Mesenchymal stem cell (in vitro differentiated cells and primary cell): ENCODE measurements around the gene KRTAP9-7.

Source experiments
- DNase-seq: peaks from one replicate; pipeline ENCODE4 v3.0.0-alpha.2; 2013
- H2AFZ ChIP-seq: one replicate; pipeline ENCODE4 v1.6.1; 2013; ENCODE audit warnings: low read depth, mild to moderate bottlenecking, control low read depth, inconsistent platforms, low read length, moderate library complexity
- H2AK5ac ChIP-seq: 2 replicates; pipeline ENCODE4 v1.6.1; 2013; ENCODE audit warnings: low read length, moderate library complexity, mild to moderate bottlenecking, inconsistent platforms; ENCODE audit not compliant: severe bottlenecking
- H2BK120ac ChIP-seq: one replicate; pipeline ENCODE4 v1.6.1; 2013; ENCODE audit warnings: low read depth, mild to moderate bottlenecking, inconsistent platforms, low read length, moderate library complexity
- H2BK12ac ChIP-seq, 2 experiments: one replicate each; pipeline ENCODE4 v1.6.1; 2013; ENCODE audit warnings: inconsistent platforms in 2 of 2, low read length in 2 of 2, mild to moderate bottlenecking in 2 of 2, moderate library complexity in 2 of 2, control low read depth in 1 of 2
- H2BK15ac ChIP-seq: one replicate; pipeline ENCODE4 v1.6.1; 2013; ENCODE audit warnings: mild to moderate bottlenecking, low read depth, inconsistent platforms; ENCODE audit not compliant: poor library complexity, severe bottlenecking
- H2BK5ac ChIP-seq: 2 replicates; pipeline ENCODE4 v1.6.1; 2013; ENCODE audit warnings: low read depth, mild to moderate bottlenecking, low read length, control low read depth, inconsistent platforms; ENCODE audit not compliant: poor library complexity, severe bottlenecking
- H3K14ac ChIP-seq, 2 experiments: one replicate each; pipeline ENCODE4 v1.6.1; 2013; ENCODE audit warnings: inconsistent platforms in 2 of 2, low read length in 2 of 2, control low read depth in 1 of 2, mild to moderate bottlenecking in 1 of 2, moderate library complexity in 1 of 2
- H3K18ac ChIP-seq, 2 experiments: one replicate each; pipeline ENCODE4 v1.6.1; 2013; ENCODE audit warnings: inconsistent platforms in 2 of 2, low read length in 2 of 2, control low read depth in 1 of 2, low read depth in 1 of 2, mild to moderate bottlenecking in 1 of 2
- H3K23ac ChIP-seq, 2 experiments: one replicate each; pipeline ENCODE4 v1.6.1; 2013; ENCODE audit warnings: inconsistent platforms in 2 of 2, low read length in 2 of 2, mild to moderate bottlenecking in 2 of 2, moderate library complexity in 2 of 2, control low read depth in 1 of 2
- H3K27ac ChIP-seq: 2 replicates; pipeline ENCODE4 v1.5.1; 2013; ENCODE audit warnings: mild to moderate bottlenecking, moderate library complexity, low read length, control low read depth, inconsistent platforms; ENCODE audit not compliant: poor library complexity, severe bottlenecking
- H3K27me3 ChIP-seq, 2 experiments: 2 replicates each; pipeline versions ENCODE4 v1.6.1 to v1.7.0; 2013; ENCODE audit warnings: low read length in 2 of 2, mild to moderate bottlenecking in 2 of 2, moderate library complexity in 2 of 2, control low read depth in 1 of 2, inconsistent platforms in 1 of 2; ENCODE audit not compliant: control insufficient read depth in 1 of 2, insufficient read depth in 1 of 2
- H3K36me3 ChIP-seq, 2 experiments: 2 replicates each; pipeline versions ENCODE4 v1.6.1 to v1.7.0; 2013; ENCODE audit warnings: low read length in 2 of 2, control low read depth in 1 of 2, inconsistent platforms in 1 of 2, low read depth in 1 of 2, mild to moderate bottlenecking in 1 of 2; ENCODE audit not compliant: insufficient read depth in 2 of 2, control insufficient read depth in 1 of 2
- H3K4ac ChIP-seq, 2 experiments: one replicate each; pipeline ENCODE4 v1.6.1; 2013; ENCODE audit warnings: inconsistent platforms in 2 of 2, low read length in 2 of 2, mild to moderate bottlenecking in 2 of 2, moderate library complexity in 2 of 2, control low read depth in 1 of 2, low read depth in 1 of 2
- H3K4me1 ChIP-seq: 2 replicates; pipeline ENCODE4 v1.6.1; 2013; ENCODE audit warnings: low read depth, low read length, control low read depth; ENCODE audit not compliant: control insufficient read depth, insufficient read depth
- H3K4me2 ChIP-seq: 2 replicates; pipeline ENCODE4 v1.6.1; 2013; ENCODE audit warnings: low read length, mild to moderate bottlenecking, inconsistent platforms; ENCODE audit not compliant: poor library complexity, severe bottlenecking
- H3K4me3 ChIP-seq, 2 experiments: 2 replicates each; pipeline versions ENCODE4 v1.5.1 to v1.7.0; 2013; ENCODE audit warnings: low read length in 2 of 2, mild to moderate bottlenecking in 2 of 2, control low read depth in 1 of 2, low read depth in 1 of 2; ENCODE audit not compliant: insufficient read depth in 1 of 2
- H3K79me1 ChIP-seq: replicated peaks from 2 replicates; pipeline ENCODE4 v1.6.1; 2013; ENCODE audit warnings: mild to moderate bottlenecking, control low read depth, low read length, inconsistent platforms; ENCODE audit not compliant: poor library complexity, severe bottlenecking
- H3K9ac ChIP-seq: 2 replicates; pipeline ENCODE4 v1.7.0; 2013; ENCODE audit warnings: mild to moderate bottlenecking, low read length, moderate library complexity
- H3K9me3 ChIP-seq: 2 replicates; pipeline ENCODE4 v1.7.0; 2013; ENCODE audit warnings: mild to moderate bottlenecking, low read length; ENCODE audit not compliant: control insufficient read depth
- H4K8ac ChIP-seq: one replicate; pipeline ENCODE4 v1.6.1; 2013; ENCODE audit warnings: inconsistent platforms, mild to moderate bottlenecking, low read length, moderate library complexity
- H4K91ac ChIP-seq: one replicate; pipeline ENCODE4 v1.6.1; 2013; ENCODE audit warnings: mild to moderate bottlenecking, low read length, inconsistent platforms
- WGBS: methylation state at CpG from one replicate; pipeline ENCODE4 v1.1.7; 2013; ENCODE audit warnings: mixed read lengths; 5-methylcytosine and 5-hydroxymethylcytosine counted together

Gene KRTAP9-7

DNA sequence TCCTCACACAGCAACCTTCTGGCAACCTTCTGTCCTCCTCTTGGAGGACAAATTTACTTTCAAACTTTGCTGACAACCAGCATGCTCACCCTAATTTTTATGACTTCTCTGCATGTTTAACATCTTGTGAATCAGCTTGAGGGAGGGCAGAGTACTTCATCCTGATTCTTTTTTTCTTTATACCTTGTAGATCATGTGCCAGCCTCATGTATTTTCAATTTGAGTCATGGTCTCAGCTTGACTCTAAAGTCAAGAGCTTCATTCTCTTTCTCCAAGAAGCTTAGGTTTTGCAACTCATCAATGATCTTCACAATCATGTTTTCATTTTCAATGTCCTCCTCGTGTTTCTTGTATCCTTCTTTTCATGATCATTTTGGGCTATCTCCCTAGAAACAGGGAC, 3.6 kb upstream of the KRTAP9-7 start:
- H2BK15ac ChIP-seq: no peak overlapping the region
- no peaks in the 10 kb centered on the region for H3K36me3 ChIP-seq
- H3K14ac ChIP-seq: no peak overlapping the region
- no peak overlapping the region for H3K4ac ChIP-seq
- H3K18ac ChIP-seq: no peak overlapping the region
- no CpG with 5 or more reads among the region's 1 CpG for WGBS
- no peak overlapping the region for H3K9ac ChIP-seq
- H3K9me3 ChIP-seq: no peaks in the 10 kb centered on the region
- H3K23ac ChIP-seq: no peak overlapping the region
- H3K4me3 ChIP-seq: no peak overlapping the region
- no peak overlapping the region for H4K8ac ChIP-seq
- H3K4me1 ChIP-seq: peaks cover 3% of the 10 kb centered on the region
- H3K4me2 ChIP-seq: no peak overlapping the region
- H3K27me3 ChIP-seq: peaks cover 0 to 9% of the 10 kb centered on the region in 2 experiments
- no peak overlapping the region for H3K27ac ChIP-seq
- H2BK5ac ChIP-seq: no peak overlapping the region
- H2BK120ac ChIP-seq: no peak overlapping the region
- no peak overlapping the region for H2AK5ac ChIP-seq
- H4K91ac ChIP-seq: no peak overlapping the region
- H3K79me1 ChIP-seq: no peaks in the 10 kb centered on the region
- no peak overlapping the region for H2BK12ac ChIP-seq
- H2AFZ ChIP-seq: no peak overlapping the region
- DNase-seq: no peak

GRCh38 chr17:41278176-41278955, 2.9 kb downstream of the KRTAP9-7 start:
- Histone ChIP-seq H2BK12ac (no peak overlapping the region), H2BK5ac (no peak overlapping the region), H3K4ac (no peak overlapping the region), H3K4me3 (no peak overlapping the region), H3K9ac (no peak overlapping the region), H3K27me3 (peaks cover 0 to 9% of the 10 kb centered on the region in 2 experiments), H3K4me1 (peaks cover 3% of the 10 kb centered on the region), H3K9me3 (no peaks in the 10 kb centered on the region), H3K18ac (no peak overlapping the region), H3K23ac (no peak overlapping the region), H3K4me2 (no peak overlapping the region), H4K91ac (no peak overlapping the region), H2BK15ac (no peak overlapping the region), H3K27ac (peak overlapping the region; percentile 83), H2BK120ac (no peak overlapping the region), H3K14ac (no peak overlapping the region), H3K36me3 (no peaks in the 10 kb centered on the region), H2AK5ac (peak overlapping the region; percentile 99), H4K8ac (no peak overlapping the region), H2AFZ (no peak overlapping the region), H3K79me1 (no peaks in the 10 kb centered on the region)
- 88% methylated on average over 3 of the region's 3 CpGs for WGBS
- no peak for DNase-seq

GRCh38 chr17:41284043-41284442, 8.5 kb downstream of the KRTAP9-7 start:
- peak overlapping the region; percentile 12 for H2BK5ac ChIP-seq

GRCh38 chr17:41284546-41284945, 9.0 kb downstream of the KRTAP9-7 start:
- no peak overlapping the region for H2BK15ac ChIP-seq
- no peak overlapping the region for H2AK5ac ChIP-seq
- H4K8ac ChIP-seq: no peak overlapping the region
- H3K27ac ChIP-seq: peak overlapping the region; percentile 63
- WGBS: 24% methylated on average over 1 of the region's 2 CpGs
- no peak overlapping the region for H2BK120ac ChIP-seq
- no peaks in the 10 kb centered on the region for H3K9me3 ChIP-seq
- no peak overlapping the region for H3K4me2 ChIP-seq
- H3K4ac ChIP-seq: no peak overlapping the region
- H3K18ac ChIP-seq: no peak overlapping the region
- no peaks in the 10 kb centered on the region for H3K79me1 ChIP-seq
- H3K27me3 ChIP-seq: no peaks in the 10 kb centered on the region
- no peaks in the 10 kb centered on the region for H3K36me3 ChIP-seq
- no peak overlapping the region for H3K9ac ChIP-seq
- H3K23ac ChIP-seq: no peak overlapping the region
- no peak for DNase-seq
- H3K4me3 ChIP-seq: no peak overlapping the region
- H3K14ac ChIP-seq: no peak overlapping the region
- peaks cover 1% of the 10 kb centered on the region for H3K4me1 ChIP-seq
- H4K91ac ChIP-seq: no peak overlapping the region
- H2BK12ac ChIP-seq: no peak overlapping the region
- H2BK5ac ChIP-seq: no peak overlapping the region
- no peak overlapping the region for H2AFZ ChIP-seq

More at GRCh38 chr17:41284043-41284442, 8.5 kb downstream of the KRTAP9-7 start:
- Histone ChIP-seq H3K9me3 (no peaks in the 10 kb centered on the region), H3K14ac (no peak overlapping the region), H3K4ac (no peak overlapping the region), H3K18ac (no peak overlapping the region), H3K23ac (no peak overlapping the region), H4K8ac (no peak overlapping the region), H2AK5ac (no peak overlapping the region), H2AFZ (no peak overlapping the region), H3K9ac (no peak overlapping the region), H2BK120ac (no peak overlapping the region), H3K79me1 (no peaks in the 10 kb centered on the region), H3K27ac (peak overlapping the region; percentile 83), H3K4me2 (no peak overlapping the region), H4K91ac (no peak overlapping the region), H3K4me3 (no peak overlapping the region), H3K36me3 (no peaks in the 10 kb centered on the region), H2BK15ac (no peak overlapping the region), H3K4me1 (peaks cover 1% of the 10 kb centered on the region), H3K27me3 (no peaks in the 10 kb centered on the region), H2BK12ac (no peak overlapping the region)
- WGBS: 24% methylated on average over 2 of the region's 3 CpGs
- no peak for DNase-seq
